Epithelial cell of umbilical artery (primary cell): ENCODE data around the gene FAM98C. TPM values are rescaled to one million over a fixed set of nuclear protein-coding genes. Genes with fewer than 3 reads are reported as not detected.

Source experiments
- total RNA-seq: library from RNA; depleted of rRNA; stranded (reverse); fragments of >200 nt; gene quantifications from 2 replicates; pipeline ENCODE4 v1.2.3, GENCODE V29; 2014

Gene FAM98C
- total RNA-seq = 7.8 and 11.4 TPM in 2 replicates

GRCh38 chr19:38402967-38403674, at the start of gene FAM98C:
FAM98C (plus strand) TSS chr19:38403093; CDS start chr19:38403154, 61 bp downstream.

GRCh38 chr19:38374332-38375097, 28.4 kb upstream of the FAM98C start, which contains the start of gene PSMD8:
PSMD8 (plus strand) TSS chr19:38374571; CDS start chr19:38374602, 31 bp downstream.

GRCh38 chr19:38387550-38388348, 15.1 kb upstream of the FAM98C start, which contains the start of gene GGN:
GGN (minus strand) TSS chr19:38388034; CDS start chr19:38387261, 773 bp downstream.

GRCh38 chr19:38388349-38389100, 14.4 kb upstream of the FAM98C start, which contains the start of gene SPRED3:
SPRED3 (plus strand) TSS chr19:38388697; CDS start chr19:38390303, 1,606 bp downstream.

DNA sequence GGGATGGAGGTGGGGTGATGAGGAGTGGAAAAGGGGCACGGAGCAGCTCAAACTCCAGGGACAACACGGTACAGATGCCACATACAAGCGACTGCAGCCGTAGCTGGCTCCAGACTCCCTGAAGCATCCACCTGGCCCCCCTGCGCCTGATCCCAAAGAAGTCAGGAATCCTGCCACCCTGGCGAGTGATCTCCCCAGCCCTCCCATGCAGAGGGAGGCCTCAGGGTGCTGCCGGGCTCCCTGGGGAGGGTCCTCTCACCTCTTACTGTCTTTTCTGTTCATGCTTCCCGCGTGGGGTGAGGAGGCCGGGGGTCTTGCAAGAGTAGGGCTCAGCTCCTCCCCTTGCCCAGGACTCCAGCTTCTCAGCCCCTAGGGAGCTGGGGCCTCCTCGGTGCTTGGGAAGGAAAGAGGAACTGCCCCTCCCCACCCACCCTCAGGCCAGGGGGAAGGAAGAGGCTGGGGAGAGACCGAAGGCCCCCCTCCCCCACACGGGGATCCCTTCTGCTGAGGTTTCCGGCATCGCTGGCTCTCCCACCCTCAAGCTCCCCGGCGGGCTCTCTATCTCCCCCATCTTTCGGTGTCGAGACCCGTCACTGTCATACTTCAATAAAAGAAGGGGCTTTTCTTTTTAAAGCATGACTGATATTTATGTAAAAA, 23.0 kb downstream of the FAM98C start, which contains the start of gene RASGRP4:
Gene RASGRP4 (minus strand): TSS at position 410 of the 657 bp plus-strand sequence. CDS start 128 bp downstream, at position 282.

GRCh38 chr19:38433268-38433733, 30.4 kb downstream of the FAM98C start, which contains the start of gene RYR1:
RYR1 (plus strand) TSS chr19:38433691; CDS start chr19:38433830, 139 bp downstream.

Other genes with a start within 250 kb of the FAM98C start
- 1.2 and 1.6 TPM in 2 replicates for gene DPF1, start 178.9 kb upstream of the FAM98C start, total RNA-seq
- gene PPP1R14A, start 146.7 kb upstream of the FAM98C start, total RNA-seq = 0.65 TPM in 1 of 2 replicates, not detected in the other
- gene SPINT2, start 138.5 kb upstream of the FAM98C start, total RNA-seq = 0.76 and 1.3 TPM in 2 replicates
- gene C19orf33, start 98.8 kb upstream of the FAM98C start, total RNA-seq = 6.7 and 7.5 TPM in 2 replicates
- 81.2 and 91.3 TPM in 2 replicates for gene YIF1B, start 87.1 kb upstream of the FAM98C start, total RNA-seq
- gene KCNK6, start 83.2 kb upstream of the FAM98C start, total RNA-seq = 1.8 and 2.9 TPM in 2 replicates
- under 0.01 and 2.9 TPM in 2 replicates for gene CATSPERG, start 67.3 kb upstream of the FAM98C start, total RNA-seq
- gene PSMD8, start 28.5 kb upstream of the FAM98C start, total RNA-seq = 351 and 475 TPM in 2 replicates
- gene GGN, start 15.1 kb upstream of the FAM98C start, total RNA-seq = 0.30 and 0.32 TPM in 2 replicates
- 1.4 and 2.6 TPM in 2 replicates for gene SPRED3, start 14.4 kb upstream of the FAM98C start, total RNA-seq
- not detected in 2 replicates for gene RASGRP4, start 23.1 kb downstream of the FAM98C start, total RNA-seq
- under 0.01 and 0.61 TPM in 2 replicates for gene RYR1, start 30.6 kb downstream of the FAM98C start, total RNA-seq
- gene MAP4K1, start 214.9 kb downstream of the FAM98C start, total RNA-seq = 0.15 TPM in 1 of 2 replicates, not detected in the other
- 277 and 466 TPM in 2 replicates for gene EIF3K, start 216.1 kb downstream of the FAM98C start, total RNA-seq
- 211 and 395 TPM in 2 replicates for gene ACTN4, start 244.6 kb downstream of the FAM98C start, total RNA-seq